Smooth muscle cell (in vitro differentiated cells): Measurements from ENCODE around the gene TNFAIP8. TPM values are rescaled to one million over a fixed set of nuclear protein-coding genes. Genes with fewer than 3 reads are reported as not detected.

Source experiments
- DNase-seq: peaks from one replicate; lab custom pipeline; 2025; ENCODE audit not compliant: unreplicated experiment; lab: John Stamatoyannopoulos, UW
- H2AFZ ChIP-seq: fragments of 200-600 bp; sonication (generic); 2 replicates; pipeline ENCODE4 v1.6.0; 2016; ENCODE audit warnings: antibody characterized with exemption, low read depth, mild to moderate bottlenecking
- H3F3A ChIP-seq: fragments of 200-600 bp; sonication (generic); 2 replicates; pipeline ENCODE4 v1.6.0; 2017; ENCODE audit warnings: antibody characterized with exemption, low read depth
- H3K27ac ChIP-seq: fragments of 200-600 bp; sonication (generic); 2 replicates; pipeline ENCODE4 v1.5.1; 2016; ENCODE audit warnings: low read depth, mild to moderate bottlenecking
- H3K27me3 ChIP-seq: fragments of 200-600 bp; sonication (generic); 2 replicates; pipeline ENCODE4 v1.6.1; 2016; ENCODE audit warnings: low read depth, mild to moderate bottlenecking
- H3K36me3 ChIP-seq: fragments of 200-600 bp; sonication (generic); 2 replicates; pipeline ENCODE4 v1.5.1; 2016; ENCODE audit warnings: low read depth
- H3K4me1 ChIP-seq: fragments of 200-600 bp; sonication (generic); 2 replicates; pipeline ENCODE4 v1.5.1; 2016; ENCODE audit warnings: low read depth
- H3K4me2 ChIP-seq: fragments of 200-600 bp; sonication (generic); 2 replicates; pipeline ENCODE4 v1.6.0; 2016; ENCODE audit warnings: mild to moderate bottlenecking
- H3K4me3 ChIP-seq: fragments of 200-600 bp; sonication (generic); 2 replicates; pipeline ENCODE4 v1.5.1; 2016; ENCODE audit warnings: mild to moderate bottlenecking
- H3K79me2 ChIP-seq: fragments of 200-600 bp; sonication (generic); 2 replicates; pipeline ENCODE4 v1.6.0; 2016; ENCODE audit warnings: low read depth, mild to moderate bottlenecking
- H3K9ac ChIP-seq: fragments of 200-600 bp; sonication (generic); 2 replicates; pipeline ENCODE4 v1.6.0; 2016; ENCODE audit warnings: low read depth
- H3K9me3 ChIP-seq: fragments of 200-600 bp; sonication (generic); replicated peaks from 2 replicates; pipeline ENCODE4 v1.5.1; 2016; ENCODE audit warnings: low read depth
- H4K20me1 ChIP-seq: fragments of 200-600 bp; sonication (generic); 2 replicates; pipeline ENCODE4 v1.6.0; 2016; ENCODE audit warnings: low read depth
- WGBS: methylation state at CpG from one replicate; pipeline ENCODE4 v1.1.7; 2016; ENCODE audit warnings: low lambda C conversion rate; 5-methylcytosine and 5-hydroxymethylcytosine counted together
- polyA plus RNA-seq: library from polyadenylated mRNA; unstranded; fragments of >200 nt; fragmentation: Nextera tagmentation; extraction: Ambion mirVana; gene quantifications from 2 replicates; pipeline ENCODE4 v1.2.1, GENCODE V29; 2016
- total RNA-seq: library from RNA; depleted of rRNA; stranded (reverse); fragments of >200 nt; gene quantifications from 2 replicates; pipeline ENCODE4 v1.2.3, GENCODE V29; 2014
- TF ChIP-seq, protein P1 (sequence below): fragments of 200-600 bp; sonication (generic); IDR thresholded peaks from 2 replicates; pipeline ENCODE4 v1.5.1; 2017; ENCODE audit warnings: borderline replicate concordance, mild to moderate bottlenecking, antibody characterized with exemption; ENCODE audit not compliant: insufficient read depth, poor library complexity, severe bottlenecking

The TNFAIP8 gene
- total and polyA plus RNA-seq, 2 experiments from 2014 or later: 15.7 to 81.2 TPM

- Histone ChIP-seq H3K36me3 (no peaks in the 10 kb centered on the region), H3K9me3 (no peaks in the 10 kb centered on the region), H3F3A (no peaks in the 10 kb centered on the region), H3K4me1 (no peaks in the 10 kb centered on the region), H3K4me3 (no peak overlapping the region), H3K27me3 (no peaks in the 10 kb centered on the region), H2AFZ (no peak overlapping the region), H3K4me2 (no peak overlapping the region), H3K27ac (no peak overlapping the region), H4K20me1 (peaks cover 51% of the 10 kb centered on the region), H3K9ac (no peak overlapping the region), H3K79me2 (peaks cover 87% of the 10 kb centered on the region)
- TF ChIP-seq, protein P1, sequence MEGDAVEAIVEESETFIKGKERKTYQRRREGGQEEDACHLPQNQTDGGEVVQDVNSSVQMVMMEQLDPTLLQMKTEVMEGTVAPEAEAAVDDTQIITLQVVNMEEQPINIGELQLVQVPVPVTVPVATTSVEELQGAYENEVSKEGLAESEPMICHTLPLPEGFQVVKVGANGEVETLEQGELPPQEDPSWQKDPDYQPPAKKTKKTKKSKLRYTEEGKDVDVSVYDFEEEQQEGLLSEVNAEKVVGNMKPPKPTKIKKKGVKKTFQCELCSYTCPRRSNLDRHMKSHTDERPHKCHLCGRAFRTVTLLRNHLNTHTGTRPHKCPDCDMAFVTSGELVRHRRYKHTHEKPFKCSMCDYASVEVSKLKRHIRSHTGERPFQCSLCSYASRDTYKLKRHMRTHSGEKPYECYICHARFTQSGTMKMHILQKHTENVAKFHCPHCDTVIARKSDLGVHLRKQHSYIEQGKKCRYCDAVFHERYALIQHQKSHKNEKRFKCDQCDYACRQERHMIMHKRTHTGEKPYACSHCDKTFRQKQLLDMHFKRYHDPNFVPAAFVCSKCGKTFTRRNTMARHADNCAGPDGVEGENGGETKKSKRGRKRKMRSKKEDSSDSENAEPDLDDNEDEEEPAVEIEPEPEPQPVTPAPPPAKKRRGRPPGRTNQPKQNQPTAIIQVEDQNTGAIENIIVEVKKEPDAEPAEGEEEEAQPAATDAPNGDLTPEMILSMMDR: no peak
- WGBS: 86% methylated on average over 6 of the region's 6 CpGs
- no peak for DNase-seq
Observed at GRCh38 chr5:119341452-119342349, 14.1 kb upstream of the TNFAIP8 start.

GRCh38 chr5:119342406-119342805 is 13.4 kb upstream of the TNFAIP8 start:
- Histone ChIP-seq H3K4me2 (no peak overlapping the region), H2AFZ (no peak overlapping the region), H3F3A (no peaks in the 10 kb centered on the region), H3K36me3 (no peaks in the 10 kb centered on the region), H3K4me3 (no peak overlapping the region), H3K27ac (no peak overlapping the region), H3K79me2 (peaks cover 80% of the 10 kb centered on the region), H3K27me3 (no peaks in the 10 kb centered on the region), H3K9me3 (no peaks in the 10 kb centered on the region), H4K20me1 (peaks cover 56% of the 10 kb centered on the region), H3K9ac (no peak overlapping the region), H3K4me1 (no peaks in the 10 kb centered on the region)
- TF ChIP-seq, protein P1: no peak
- DNase-seq: no peak
- 83% methylated on average over 1 of the region's 1 CpG for WGBS

- TF ChIP-seq, protein P1: no peak
- 61% methylated on average over 6 of the region's 6 CpGs for WGBS
- Histone ChIP-seq H2AFZ (no peak overlapping the region), H3K4me3 (no peak overlapping the region), H3K4me1 (no peaks in the 10 kb centered on the region), H3K4me2 (no peak overlapping the region), H3K9ac (no peak overlapping the region), H3K9me3 (no peaks in the 10 kb centered on the region), H3K27me3 (no peaks in the 10 kb centered on the region), H3K36me3 (no peaks in the 10 kb centered on the region), H4K20me1 (peaks cover 63% of the 10 kb centered on the region), H3F3A (no peaks in the 10 kb centered on the region), H3K27ac (no peak overlapping the region), H3K79me2 (peaks cover 82% of the 10 kb centered on the region)
- DNase-seq: no peak
Observed at GRCh38 chr5:119343052-119343451, 12.8 kb upstream of the TNFAIP8 start.
